ENCODE results near the gene SIRT7.
"Not testable (repeated sequence)": the region's sequence is repeated elsewhere in the genome, so short reads cannot be mapped to it uniquely, and the experiment has no call there.

The SIRT7 gene

DNA sequence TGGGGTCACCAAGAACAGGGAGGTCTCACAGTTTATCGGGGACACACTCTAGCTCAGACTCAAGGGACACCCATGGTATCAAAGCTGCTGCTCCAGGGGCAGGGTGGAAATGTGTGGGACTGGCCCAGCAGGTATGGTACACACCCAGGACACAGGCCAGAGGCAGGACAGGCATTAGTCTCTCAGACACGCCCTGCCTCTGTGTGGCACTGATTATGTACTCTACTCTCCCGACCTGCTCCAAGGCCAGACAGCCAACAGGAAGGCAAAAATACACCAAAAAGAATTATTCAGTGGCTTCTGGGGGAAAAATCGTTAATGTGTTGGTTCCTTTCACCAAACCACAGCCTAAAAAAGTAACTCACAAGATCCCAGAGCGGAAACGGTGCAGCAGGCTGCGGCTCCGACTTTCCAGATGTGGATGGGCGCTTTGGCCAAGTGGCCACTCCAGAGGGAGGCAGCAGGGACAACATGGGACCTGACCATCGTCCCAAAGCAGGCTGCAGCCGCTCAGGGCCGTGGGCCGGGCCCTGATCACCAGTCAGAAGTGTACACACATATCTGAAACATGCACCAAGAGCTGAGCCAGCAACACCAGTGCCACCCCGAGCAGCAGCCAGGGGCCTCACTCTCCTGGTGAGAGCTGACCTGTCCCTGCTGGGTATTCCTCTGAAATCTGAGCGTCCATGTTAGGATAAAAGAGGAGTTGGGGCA lies 1.0 kb upstream of the SIRT7 start:
- no peak for DNase-seq

DNA sequence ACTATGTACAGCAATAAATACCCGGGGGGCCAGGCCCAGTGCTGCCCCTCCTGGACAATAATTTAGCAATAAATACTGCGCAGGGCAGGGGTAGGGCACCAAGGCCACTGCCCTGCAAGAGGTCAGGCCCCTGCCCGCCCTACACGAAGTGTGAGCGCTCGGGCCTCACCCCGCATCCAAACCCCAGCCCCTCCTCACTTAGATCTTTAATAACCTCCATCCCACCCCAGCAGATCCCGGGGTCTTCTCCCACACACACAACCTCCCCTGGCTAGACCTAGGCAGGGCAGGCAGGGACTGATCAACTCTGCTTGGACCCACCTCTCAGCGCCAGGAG lies 325 bp upstream of the SIRT7 start:
- not testable (repeated sequence) for DNase-seq

DNA sequence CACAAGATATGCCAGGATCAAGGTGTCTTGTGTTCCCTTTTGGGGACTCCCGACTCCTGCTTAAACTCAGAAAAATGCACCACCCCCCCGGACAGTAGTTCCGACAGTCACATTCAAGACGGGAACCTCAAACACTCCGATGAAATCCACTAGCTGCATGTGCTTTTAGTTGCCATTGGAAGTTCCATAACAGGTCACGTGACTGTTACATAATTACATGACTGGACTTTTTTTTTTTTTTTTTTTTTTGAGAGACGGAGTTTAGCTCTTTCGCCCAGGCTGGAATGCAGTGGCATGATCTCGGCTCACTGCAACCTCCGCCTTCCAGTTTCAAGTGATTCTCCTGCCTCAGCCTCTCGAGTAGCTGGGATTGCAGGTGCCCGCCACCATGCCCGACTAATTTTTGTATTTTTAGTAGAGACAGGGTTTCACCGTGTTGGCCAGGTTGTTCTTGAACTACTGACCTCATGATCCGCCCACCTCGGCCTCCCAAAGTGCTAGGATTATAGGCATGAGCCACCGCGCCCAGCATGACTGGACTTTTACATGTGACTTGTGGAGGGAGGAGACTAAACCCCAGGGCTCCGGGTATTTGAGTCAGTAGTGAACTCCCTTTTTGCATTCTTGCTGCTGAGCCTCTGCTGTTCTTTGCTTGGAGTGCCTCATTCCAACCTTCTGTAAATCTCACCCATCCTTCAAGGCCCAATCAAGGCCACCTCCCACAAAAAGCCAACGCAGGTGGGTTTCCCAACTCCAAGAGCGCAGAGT lies 1.6 kb downstream of the SIRT7 start:
- DNase-seq = no peak

DNA sequence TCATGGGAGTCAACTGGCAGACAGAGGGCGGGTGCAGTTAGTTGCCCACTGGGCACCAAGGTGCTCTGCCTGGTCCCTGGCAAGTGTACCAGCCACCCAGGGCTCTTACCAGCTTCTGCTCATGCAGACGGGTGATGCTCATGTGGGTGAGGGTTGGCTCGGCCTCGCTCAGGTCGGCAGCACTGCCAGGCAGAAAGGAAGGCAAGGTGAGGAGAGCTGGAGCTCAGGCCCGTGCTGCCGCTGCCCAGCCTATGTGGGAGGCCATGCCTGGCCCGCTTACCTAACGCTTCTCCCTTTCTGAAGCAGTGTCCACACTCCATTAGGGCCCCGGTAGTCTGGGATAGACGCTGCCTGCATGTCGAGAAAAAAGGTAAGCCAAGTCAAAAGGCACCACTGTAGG lies 2.6 kb downstream of the SIRT7 start:
- no peak for DNase-seq

DNA sequence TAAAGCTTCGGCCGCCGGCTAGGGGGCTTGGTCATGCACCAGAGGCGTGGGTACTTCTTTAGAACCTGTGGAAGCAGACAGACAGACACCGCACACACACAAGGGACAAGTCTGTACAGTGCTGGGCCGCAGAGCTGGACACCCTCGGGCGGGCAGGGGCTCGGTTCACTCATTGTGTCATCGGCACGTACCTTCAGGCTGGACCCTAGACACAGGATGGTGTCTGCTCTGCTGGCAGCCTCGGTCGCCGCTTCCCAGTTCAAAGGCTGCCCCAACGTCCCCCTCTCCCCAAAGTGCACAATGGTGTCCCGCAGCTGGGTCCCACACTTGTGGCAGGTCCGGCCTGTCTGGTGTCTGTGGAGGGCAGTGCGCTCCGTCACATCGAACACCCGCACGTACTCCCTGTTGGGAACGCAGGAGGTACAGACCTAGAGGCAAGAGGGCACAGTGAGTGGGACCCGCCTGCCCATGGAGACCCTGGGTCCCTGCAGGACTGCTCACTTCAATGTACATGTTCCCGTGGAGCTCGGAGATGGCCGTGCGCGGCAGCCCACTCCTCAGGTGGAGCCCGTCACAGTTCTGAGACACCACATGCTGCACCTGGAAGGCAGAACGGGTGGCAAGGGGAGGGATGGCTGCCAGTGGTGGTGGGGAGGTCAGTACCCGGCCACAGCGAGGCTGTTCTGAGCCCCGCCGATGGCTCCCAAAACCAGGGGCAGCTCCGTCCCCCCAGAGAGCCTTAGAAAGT lies 3.7 kb downstream of the SIRT7 start:
- DNase-seq = no peak

DNA sequence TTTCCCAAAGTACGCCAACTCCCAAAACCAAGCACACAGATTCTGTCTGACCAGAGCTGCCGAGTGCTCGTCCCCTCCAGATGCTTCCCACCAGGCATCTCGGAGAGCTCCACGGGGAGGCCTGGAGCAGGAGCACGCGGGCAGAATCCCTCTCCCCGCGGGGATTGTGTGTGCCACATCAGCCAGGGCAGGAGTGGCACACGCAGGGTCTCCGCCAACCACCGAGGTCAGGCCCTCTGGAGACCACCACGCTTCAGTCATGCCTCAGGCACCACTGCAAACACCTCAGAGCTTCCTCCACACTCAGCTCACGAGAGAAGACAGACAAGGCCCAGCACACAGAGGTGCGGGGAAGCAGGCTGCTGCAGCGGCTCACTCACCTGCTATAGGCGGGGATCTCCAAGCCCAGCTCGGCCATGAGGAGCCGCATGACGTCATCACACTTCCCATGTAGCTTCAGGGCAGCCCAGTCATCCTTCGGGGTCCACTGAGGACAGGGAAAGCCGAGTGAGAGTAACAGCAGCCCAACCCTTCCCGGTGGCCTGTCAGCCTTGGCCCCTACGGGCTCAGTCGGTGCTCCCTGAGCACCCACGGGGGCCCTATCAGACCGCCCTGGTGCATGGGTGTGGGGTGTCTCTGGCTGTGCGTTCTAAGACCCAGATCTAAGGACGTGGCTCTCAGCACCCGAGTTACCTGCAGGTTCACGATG lies 4.4 kb downstream of the SIRT7 start:
- DNase-seq = no peak

DNA sequence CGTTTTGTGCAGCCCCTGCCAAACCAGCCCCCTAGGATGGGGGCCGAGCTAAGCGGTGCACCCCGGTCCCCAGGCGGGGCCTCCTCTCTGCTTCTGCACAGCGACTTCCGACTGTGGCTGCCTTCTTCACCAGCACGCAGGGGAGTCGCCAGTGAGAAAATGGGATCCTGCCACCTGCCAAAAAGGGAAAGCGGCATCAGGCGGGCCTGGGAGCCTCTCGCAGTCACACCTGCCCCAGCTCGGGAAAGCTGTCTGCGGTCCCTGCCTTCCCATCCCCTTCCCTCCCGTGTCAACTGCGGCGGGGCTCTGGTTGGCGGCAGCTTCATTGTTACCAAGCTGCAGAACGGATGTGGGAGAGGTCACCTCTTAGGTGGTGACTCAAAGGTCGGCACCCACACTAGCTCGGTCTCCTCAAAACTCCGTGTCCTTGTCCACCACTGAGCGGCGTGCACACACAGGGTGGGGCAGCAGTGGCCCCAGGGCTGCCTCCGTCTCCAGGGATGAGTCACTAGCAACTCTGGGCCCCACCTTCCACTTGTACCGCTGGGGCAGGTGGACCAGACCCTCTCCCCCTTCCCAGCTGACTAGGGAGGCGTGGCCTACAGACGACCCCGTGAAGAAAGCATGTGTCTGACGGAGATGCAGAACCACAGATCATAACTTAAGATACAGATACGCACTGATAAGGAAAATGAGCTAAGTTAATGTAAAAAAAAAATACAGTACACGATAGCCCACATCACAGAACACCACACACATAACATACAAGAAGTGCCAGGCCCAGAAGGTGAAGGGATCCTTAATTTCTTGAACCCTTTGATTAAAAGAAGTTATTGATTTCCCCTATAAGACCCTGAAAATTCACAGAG lies 5.3 kb downstream of the SIRT7 start:
- no peak for DNase-seq

DNA sequence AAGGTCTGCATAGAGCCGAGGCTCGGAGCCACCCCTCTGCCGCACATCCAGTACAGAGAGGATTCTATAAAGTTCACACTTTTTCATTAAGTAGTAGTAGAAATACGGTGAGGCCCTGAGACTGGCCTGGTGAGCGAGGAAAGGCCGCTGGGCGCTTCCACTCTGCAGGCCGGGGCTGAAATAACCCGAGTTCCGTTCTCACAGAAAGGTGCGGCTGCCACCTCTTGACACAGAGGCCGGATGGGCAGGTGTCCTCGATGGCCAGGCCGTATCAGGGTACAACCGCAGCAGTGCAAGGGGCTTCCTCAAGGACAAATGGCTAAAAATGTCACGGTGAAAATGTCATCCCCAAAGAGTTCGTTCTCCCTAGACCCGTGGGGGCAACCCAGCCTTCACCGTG lies 6.0 kb downstream of the SIRT7 start:
- no peak for DNase-seq

DNA sequence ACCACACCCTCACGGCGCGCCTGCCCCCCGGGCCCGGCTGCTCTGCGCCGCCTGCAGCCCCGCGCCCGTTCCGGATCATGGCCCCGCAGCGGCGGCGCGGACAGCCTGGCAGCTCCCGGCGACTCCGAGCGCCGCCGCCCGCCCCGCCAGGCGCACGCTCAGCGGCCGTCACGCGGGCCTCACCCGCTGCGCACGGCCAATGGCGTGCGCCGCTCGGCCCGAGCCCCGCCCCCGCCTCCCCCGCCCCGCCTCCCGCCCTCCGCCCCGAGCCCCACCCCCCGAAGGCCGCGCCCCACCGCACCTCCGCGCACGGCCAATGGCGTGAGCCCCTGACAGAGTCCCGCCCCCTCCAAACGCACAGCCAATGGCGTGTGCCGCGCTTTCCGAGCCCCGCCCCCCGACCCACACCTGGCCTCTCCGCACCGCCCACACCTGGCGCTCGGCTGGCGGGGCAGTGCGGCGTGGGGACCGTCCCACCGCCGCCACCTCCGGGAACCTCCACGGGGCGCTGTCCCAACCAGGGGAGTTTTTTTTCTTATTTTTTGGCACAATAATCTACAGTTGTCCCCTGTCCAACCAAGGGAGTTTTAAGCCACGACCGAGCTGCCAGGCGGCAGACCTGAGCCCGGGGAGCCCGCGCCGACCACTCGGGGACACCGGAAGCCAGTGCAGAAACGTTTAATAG lies 6.6 kb downstream of the SIRT7 start, which contains the start of gene PCYT2:
Gene PCYT2, minus strand, starts transcription at position 123 of the 685 bp plus-strand sequence. Its CDS starts 44 bp downstream, at position 79.
- peak; percentile 89 for DNase-seq

DNA sequence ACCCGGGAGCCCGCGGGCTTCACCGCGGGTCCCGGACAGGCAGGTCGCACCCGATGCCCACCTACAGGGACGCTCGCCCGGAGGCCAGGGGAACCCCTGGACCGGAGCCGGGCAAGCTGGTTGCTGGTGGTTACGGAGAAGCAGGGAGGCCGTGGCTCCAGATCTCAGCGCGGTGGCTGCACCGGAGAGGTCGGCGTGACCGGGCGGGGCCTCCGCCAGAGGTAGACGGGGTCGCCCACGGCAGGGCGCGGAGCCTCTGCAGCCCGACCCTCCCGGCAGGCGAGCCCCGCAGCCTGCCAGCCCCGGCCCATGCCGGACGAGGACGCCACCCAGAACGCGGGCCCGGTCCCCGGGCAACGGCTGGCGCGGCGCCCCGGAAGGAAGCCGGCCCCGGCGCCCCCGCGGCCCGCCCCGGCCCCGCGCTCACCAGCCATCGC lies 7.1 kb downstream of the SIRT7 start:
- DNase-seq = peak; percentile 32

DNA sequence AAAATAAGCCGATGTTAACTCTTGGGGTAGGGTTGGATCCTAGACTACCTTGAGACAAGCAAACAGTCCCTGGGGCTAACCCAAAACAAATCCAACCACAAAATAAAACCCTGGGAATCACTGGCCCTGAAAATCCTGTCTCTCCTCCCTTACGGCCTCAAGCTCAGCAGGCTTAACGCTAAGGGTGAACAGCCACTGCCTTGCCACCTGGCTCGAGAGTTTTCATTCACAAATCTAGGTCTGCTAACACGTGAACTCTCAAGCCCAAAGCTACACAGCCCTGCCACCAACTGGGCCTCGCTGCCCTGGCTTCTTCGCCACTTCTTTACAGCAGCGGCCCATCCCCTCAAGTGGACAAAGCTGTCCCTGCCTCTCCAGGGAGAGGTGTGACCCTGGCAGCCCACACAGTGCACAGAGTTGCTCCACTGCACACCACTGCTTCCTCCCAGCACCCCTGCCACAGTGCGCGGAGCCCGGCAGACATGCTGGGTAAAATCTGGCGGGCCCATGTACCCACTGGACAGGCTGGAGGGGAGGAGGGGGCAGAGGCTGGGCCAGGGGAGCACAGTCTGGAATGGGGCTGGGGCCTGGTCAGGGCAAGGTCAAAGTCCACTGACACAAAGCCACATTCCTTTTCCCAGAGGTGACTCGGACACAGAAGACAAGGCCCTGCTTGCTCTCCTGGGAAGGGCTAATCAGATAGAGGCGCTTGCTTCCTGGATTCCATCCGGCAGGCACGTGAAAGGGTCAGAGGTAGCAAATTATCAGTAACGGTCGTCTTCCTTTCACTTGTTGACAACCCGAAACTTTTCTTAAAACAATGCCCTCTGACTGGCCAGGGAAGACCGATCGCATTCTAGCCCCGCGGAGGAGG lies 7.8 kb downstream of the SIRT7 start:
- DNase-seq = no peak

DNA sequence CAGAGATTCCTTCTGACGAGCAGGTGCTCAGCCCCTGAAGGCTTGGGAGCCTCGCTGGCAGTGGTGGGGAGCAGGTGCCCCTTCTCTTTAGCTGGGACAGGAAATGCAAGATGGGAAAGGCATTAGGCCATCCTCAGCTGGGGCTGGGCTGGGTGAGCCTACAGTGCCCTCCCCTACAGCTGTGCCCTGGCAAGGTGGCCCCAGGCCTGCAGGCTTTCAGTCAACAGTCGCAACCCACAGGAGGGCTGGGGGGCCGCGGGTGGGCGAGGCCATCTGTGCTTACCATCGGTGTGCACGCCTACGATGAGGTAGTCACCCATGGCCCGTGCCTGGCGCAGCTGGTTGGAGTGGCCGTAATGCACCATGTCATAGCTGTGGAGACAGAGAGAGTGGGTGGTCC lies 8.7 kb downstream of the SIRT7 start:
- no peak for DNase-seq

DNA sequence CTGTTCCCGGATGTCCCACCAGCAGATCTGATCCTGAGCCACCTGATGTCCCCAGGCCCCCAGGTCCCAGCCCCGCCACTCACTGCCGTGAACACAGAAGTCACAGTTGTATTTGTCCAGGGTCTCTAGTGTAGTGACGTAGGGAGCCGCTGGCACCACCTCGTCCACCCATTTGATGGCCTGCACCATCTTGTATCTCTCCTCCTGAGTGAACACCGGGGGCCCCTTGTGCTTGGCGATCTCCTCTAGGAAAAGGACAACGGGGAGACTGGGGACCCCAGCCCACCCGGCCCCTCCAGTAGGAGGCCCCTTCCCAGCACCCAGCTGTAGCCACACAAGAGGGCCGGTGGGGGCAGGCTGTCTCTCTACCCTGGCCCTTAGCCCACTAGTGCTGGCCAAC lies 9.2 kb downstream of the SIRT7 start:
- DNase-seq = no peak

DNA sequence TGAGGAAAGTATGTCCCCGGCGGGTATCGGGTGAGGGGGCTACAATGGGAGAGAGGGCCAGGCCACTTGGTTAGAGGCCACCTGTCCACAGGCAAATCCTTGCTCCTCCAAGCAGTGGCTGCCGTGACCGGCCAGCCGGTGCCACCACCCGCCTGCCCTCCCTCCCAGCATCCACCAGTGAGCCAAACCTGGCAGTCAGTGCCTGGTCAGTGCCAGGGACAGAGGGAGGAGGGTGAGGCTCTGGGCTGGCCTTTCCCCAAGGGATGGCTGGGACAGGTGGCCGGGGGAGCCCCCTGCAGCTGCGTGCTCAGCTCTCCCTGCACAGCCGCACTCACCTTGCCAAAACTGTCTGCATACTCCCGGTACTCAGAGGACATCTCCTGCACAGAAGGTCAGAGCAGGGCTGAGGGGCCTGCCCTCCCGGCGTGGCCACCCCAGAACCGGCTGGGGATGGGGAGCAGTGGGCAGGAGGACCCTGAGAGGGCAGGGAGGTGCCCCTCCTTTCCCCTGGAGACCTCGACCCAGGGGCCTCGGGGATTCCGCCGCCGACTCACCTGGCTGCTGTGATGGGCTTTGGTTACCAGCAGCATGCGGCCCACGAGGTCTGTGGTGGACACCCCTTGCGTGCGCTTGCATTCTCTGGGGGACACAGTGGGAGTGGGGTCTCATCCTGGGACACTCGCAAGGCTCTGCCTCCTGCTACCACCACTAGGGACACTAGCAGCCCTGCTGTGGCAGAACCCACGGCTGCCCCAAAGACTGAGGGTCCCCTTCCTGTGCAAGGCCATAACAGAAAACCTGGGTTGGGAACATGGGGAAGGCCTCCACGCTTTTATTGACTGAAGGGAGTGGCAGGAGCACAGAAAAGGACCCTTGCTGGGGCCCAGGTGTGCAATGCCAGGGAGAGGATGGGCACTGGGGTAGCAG lies 10.5 kb downstream of the SIRT7 start:
- DNase-seq = no peak

DNA sequence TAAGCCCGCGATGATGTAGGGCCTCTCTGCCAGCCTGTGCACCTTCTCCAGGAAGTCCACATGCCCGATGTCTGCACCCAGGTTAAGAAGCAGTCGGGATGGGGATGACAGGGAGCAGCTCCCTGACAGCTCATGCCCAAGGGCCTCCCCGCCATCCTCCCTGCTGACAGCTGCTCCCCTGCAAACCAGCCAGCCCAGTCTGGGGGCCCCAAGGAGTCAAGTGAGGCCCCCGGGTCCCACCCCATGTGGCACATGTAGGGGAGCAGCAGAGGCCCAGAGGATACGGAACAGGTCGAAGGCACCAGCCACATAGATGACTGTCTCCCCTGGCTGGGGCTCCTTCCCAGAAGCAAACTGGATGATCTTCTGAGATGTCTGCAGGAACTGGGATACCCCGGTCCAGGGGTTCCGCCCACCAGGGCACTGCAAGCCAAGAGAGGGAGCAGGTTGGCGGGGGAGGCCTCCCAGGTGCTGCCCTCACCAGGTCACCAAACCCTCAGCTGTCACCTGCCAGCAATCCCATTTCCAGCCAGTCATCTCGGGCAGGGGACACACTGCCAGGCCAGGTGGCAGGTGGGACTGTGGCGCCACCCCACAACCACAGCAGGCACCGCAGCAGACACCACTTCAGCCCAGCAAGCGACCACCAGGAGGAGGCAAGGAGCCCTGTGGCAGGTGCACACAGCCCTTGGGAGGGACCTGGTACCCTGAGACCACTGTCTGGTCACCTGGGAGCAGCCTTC lies 11.3 kb downstream of the SIRT7 start:
- no peak for DNase-seq

DNA sequence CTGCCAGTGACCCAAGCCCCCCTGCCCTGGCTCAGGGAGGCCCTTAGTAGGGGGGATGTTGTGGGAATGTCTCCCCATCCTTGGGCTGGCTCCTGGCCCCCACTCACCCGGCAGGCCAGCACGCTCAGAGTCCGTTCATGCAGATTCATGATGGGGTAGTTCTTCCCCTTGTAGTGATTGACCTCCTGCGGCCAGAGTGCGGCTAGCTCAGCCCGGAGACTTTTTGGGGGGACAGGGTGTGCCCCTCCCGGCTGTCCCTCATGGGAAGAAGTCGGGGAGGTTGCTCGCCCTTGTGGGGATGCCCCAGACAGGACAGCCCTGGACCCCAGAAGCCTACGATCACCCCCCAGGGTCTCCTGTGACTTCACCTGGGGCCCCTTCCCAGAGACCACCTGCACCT lies 12.0 kb downstream of the SIRT7 start:
- DNase-seq = no peak

DNA sequence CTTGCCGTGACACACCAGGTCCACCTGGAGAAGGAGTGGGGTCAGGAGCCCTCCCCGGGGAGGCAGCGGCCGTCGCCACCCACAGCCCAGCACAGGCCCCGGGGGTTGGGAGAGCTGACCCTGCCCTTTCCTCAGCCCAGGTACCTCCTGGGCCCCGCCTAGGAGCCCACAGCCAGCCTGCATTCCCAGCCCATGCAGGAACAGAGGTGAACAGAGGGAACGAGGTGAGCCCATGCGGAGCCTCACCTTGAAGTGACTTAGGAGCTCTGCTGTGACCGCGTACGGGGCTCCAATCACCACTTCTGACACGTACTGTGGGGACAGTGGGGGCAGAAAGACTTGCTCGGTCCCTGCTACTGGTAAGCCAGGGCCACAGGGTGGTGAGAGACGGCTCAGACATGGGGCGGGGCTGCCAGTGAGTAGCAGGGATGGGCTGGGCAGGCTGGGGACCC lies 12.5 kb downstream of the SIRT7 start:
- no peak for DNase-seq

DNA sequence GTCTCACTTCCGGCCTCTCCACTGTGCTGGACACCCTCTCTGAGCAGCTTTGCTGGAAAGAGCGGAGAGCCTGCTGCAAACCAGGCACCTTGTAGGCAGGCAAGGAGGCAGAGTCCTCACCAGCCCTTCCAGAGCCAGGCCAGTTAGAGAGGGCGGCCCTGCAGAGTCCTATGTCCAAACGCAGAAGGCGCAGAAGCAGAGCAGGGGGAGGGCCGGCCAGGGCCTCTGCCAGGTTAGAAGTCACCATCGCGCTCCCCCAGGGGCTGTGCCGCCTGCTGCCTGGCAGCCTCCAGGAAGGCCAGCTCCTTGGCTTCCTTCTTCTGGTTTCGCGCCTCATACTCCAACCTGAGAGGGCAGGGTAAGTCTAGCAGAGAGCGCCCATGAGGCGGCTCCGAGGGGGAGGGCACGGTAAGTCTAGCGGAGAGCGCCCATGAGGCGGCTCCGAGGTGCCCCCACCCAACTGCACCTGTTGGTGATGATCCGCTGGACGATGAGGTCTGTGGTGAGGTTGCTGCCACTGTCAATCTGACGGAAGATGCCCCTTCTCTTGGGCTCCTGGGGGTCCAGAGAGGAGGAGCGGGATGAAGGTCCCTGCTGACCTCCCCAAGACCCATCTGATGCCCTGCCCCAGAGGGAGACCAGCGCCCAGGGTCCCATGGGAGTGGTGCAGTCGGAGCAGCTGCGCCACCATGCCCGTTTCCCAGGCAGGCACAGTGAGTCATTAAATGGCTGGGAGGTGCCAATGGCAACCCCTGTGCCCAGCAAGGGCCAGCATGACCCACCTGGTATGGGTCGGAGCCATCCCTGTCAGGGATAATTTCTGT lies 13.2 kb downstream of the SIRT7 start:
- no peak for DNase-seq

Measured in stimulated activated naive CD4-positive, alpha-beta T cell treated with Interleukin-2 at 50 U/mL for 16 hours (primary cell).